GM23338 (cell line): Measurements from ENCODE around the gene DPF1. TPM values are rescaled to one million over a fixed set of nuclear protein-coding genes. Genes with fewer than 3 reads are reported as not detected.

Source experiments
- ATAC-seq: fragments of 200-7000 bp; cut with Tn5 transposase; 3 replicates; pipeline ENCODE4 v1.9.1; 2020
- DNase-seq: peaks from one replicate; pipeline ENCODE4 v3.0.0-alpha.2; 2015; ENCODE audit warnings: low spot score
- H2AFZ ChIP-seq: fragments of 200-600 bp; sonication (generic); 2 replicates; pipeline ENCODE4 v1.8.0; 2016; ENCODE audit warnings: antibody characterized with exemption, mild to moderate bottlenecking, moderate library complexity
- H3F3A ChIP-seq: fragments of 200-600 bp; sonication (generic); replicated peaks from 2 replicates; pipeline ENCODE4 v1.8.0; 2017; ENCODE audit warnings: antibody characterized with exemption, mixed run types, low read depth
- H3K27ac ChIP-seq: fragments of 200-600 bp; sonication (generic); 2 replicates; pipeline ENCODE4 v1.6.1; 2016; ENCODE audit warnings: low read depth
- H3K27me3 ChIP-seq: fragments of 200-600 bp; sonication (generic); 2 replicates; pipeline ENCODE4 v1.8.0; 2016; ENCODE audit warnings: mild to moderate bottlenecking, mixed run types, moderate library complexity; ENCODE audit not compliant: insufficient read depth
- H3K36me3 ChIP-seq: fragments of 200-600 bp; sonication (generic); 2 replicates; pipeline ENCODE4 v1.8.0; 2016; ENCODE audit warnings: mild to moderate bottlenecking; ENCODE audit not compliant: insufficient read depth
- H3K4me1 ChIP-seq: fragments of 200-600 bp; sonication (generic); 2 replicates; pipeline ENCODE4 v1.8.0; 2016; ENCODE audit warnings: mild to moderate bottlenecking, moderate library complexity; ENCODE audit not compliant: insufficient read depth
- H3K4me2 ChIP-seq: fragments of 200-600 bp; sonication (generic); 2 replicates; pipeline ENCODE4 v1.7.1; 2017; ENCODE audit warnings: mixed run types
- H3K4me3 ChIP-seq: fragments of 200-600 bp; sonication (generic); 2 replicates; pipeline ENCODE4 v1.6.1; 2016; ENCODE audit warnings: mixed run types
- H3K79me2 ChIP-seq: fragments of 200-600 bp; sonication (generic); replicated peaks from 2 replicates; pipeline ENCODE4 v1.8.0; 2017; ENCODE audit warnings: mild to moderate bottlenecking; ENCODE audit not compliant: insufficient read depth
- H3K9me2 ChIP-seq: fragments of 200-600 bp; sonication (generic); 2 replicates; pipeline ENCODE4 v1.8.0; 2017; ENCODE audit not compliant: insufficient read depth
- H4K20me1 ChIP-seq: fragments of 200-600 bp; sonication (generic); replicated peaks from 2 replicates; pipeline ENCODE4 v1.8.0; 2017; ENCODE audit warnings: mild to moderate bottlenecking; ENCODE audit not compliant: insufficient read depth
- H3K27ac Mint-ChIP-seq: 2 replicates; pipeline ENCODE4 v1.8.0; 2020; ENCODE audit warnings: inconsistent platforms, mild to moderate bottlenecking, moderate library complexity, mixed read lengths
- H3K27me3 Mint-ChIP-seq: 3 replicates; pipeline ENCODE4 v1.8.0; 2022; ENCODE audit warnings: low read depth, mild to moderate bottlenecking, moderate library complexity, mixed read lengths, inconsistent platforms; ENCODE audit not compliant: insufficient read depth, poor library complexity
- H3K36me3 Mint-ChIP-seq: 3 replicates; pipeline ENCODE4 v1.8.0; 2021; ENCODE audit warnings: low read depth, mild to moderate bottlenecking, inconsistent platforms, moderate library complexity, mixed read lengths
- H3K4me1 Mint-ChIP-seq: 3 replicates; pipeline ENCODE4 v1.8.0; 2020; ENCODE audit warnings: mild to moderate bottlenecking, inconsistent platforms, mixed read lengths
- H3K4me3 Mint-ChIP-seq: 3 replicates; pipeline ENCODE4 v1.8.0; 2021; ENCODE audit warnings: moderate library complexity, mild to moderate bottlenecking, inconsistent platforms, mixed read lengths
- H3K9me3 Mint-ChIP-seq: 3 replicates; pipeline ENCODE4 v1.8.0; 2020; ENCODE audit warnings: moderate library complexity, mild to moderate bottlenecking, inconsistent platforms, mixed read lengths
- CREB1 ChIP-seq: fragments of 250-450 bp; sonication (Bioruptor Pico); IDR thresholded peaks from 2 replicates; pipeline ENCODE4 v1.5.0; 2020; ENCODE audit warnings: low read depth, mild to moderate bottlenecking, moderate library complexity
- CTCF ChIP-seq, 2 experiments: fragments of 200-600 bp in 1 of 2; sonication (generic) in 1 of 2; conservative IDR thresholded peaks; 2 replicates each; pipeline versions ENCODE4 v1.5.1 to v1.6.1; 2016 to 2017; ENCODE audit warnings: antibody characterized with exemption in 2 of 2, low read depth in 2 of 2, mild to moderate bottlenecking in 2 of 2, moderate library complexity in 1 of 2
- ETS1 ChIP-seq: IDR thresholded peaks from 2 replicates; pipeline ENCODE4 v1.6.1; 2016; ENCODE audit warnings: antibody characterized with exemption
- EZH2 ChIP-seq: fragments of 200-600 bp; sonication (generic); IDR thresholded peaks from one replicate; pipeline ENCODE4 v1.8.0; 2017; ENCODE audit warnings: antibody characterized with exemption, mild to moderate bottlenecking, low read depth; ENCODE audit not compliant: unreplicated experiment
- EZH2phosphoT487 ChIP-seq: fragments of 200-600 bp; sonication (generic); IDR thresholded peaks from one replicate; pipeline ENCODE4 v1.8.1; 2018; ENCODE audit warnings: antibody characterized with exemption; ENCODE audit not compliant: unreplicated experiment
- JUNB ChIP-seq: IDR thresholded peaks from one replicate; pipeline ENCODE4 v1.6.1; 2016; ENCODE audit warnings: antibody characterized with exemption; ENCODE audit not compliant: unreplicated experiment
- NANOG ChIP-seq: IDR thresholded peaks from 2 replicates; pipeline ENCODE4 v1.6.1; 2016; ENCODE audit warnings: antibody characterized with exemption, borderline replicate concordance
- POLR2AphosphoS5 ChIP-seq: IDR thresholded peaks from 2 replicates; pipeline ENCODE4 v1.6.1; 2016; ENCODE audit warnings: antibody characterized with exemption, low read depth
- REST ChIP-seq: IDR thresholded peaks from one replicate; pipeline ENCODE4 v1.6.1; 2018; ENCODE audit warnings: antibody characterized with exemption; ENCODE audit not compliant: unreplicated experiment
- STAT1 ChIP-seq: IDR thresholded peaks from one replicate; pipeline ENCODE4 v1.6.1; 2016; ENCODE audit warnings: antibody characterized with exemption; ENCODE audit not compliant: unreplicated experiment
- ZNF114 ChIP-seq: fragments of 250-450 bp; sonication (Bioruptor Pico); IDR thresholded peaks from 2 replicates; pipeline ENCODE4 v1.5.0; 2020; ENCODE audit warnings: mild to moderate bottlenecking, moderate library complexity
- ZNF331 ChIP-seq: fragments of 250-450 bp; sonication (Bioruptor Pico); IDR thresholded peaks from 2 replicates; pipeline ENCODE4 v1.5.0; 2020; ENCODE audit warnings: low read depth, mild to moderate bottlenecking, moderate library complexity
- polyA plus RNA-seq: library from polyadenylated mRNA; unstranded; fragments of >200 nt; fragmentation: Nextera tagmentation; extraction: Ambion mirVana; gene quantifications from 2 replicates; pipeline ENCODE4 v1.2.1, GENCODE V29; 2016
- total RNA-seq: library from RNA; depleted of rRNA; stranded (reverse); fragments of >200 nt; shearing (Covaris generic); gene quantifications from 2 replicates; pipeline ENCODE4 v1.2.3, GENCODE V29; 2014
- TF ChIP-seq, protein P1 (sequence below): fragments of 250-450 bp; sonication (Bioruptor Pico); IDR thresholded peaks from 2 replicates; pipeline ENCODE4 v1.5.0; 2020; ENCODE audit warnings: mild to moderate bottlenecking, moderate library complexity

Gene DPF1
- total and polyA plus RNA-seq, 2 experiments from 2014 or later = 8.3 to 11.7 TPM

GRCh38 chr19:38255383-38256014 is 31.5 kb upstream of the DPF1 start:
- no peaks in the 10 kb centered on the region for H4K20me1 ChIP-seq
- ATAC-seq = peak; percentile 15
- peak; percentile 41 for DNase-seq
- TF ChIP-seq ZNF114 (CRISPR knock-in tag) (no peak), POLR2AphosphoS5 (no peak), REST (no peak), CREB1 (CRISPR knock-in tag) (no peak), ZNF331 (no peak), CTCF (conservative IDR thresholded peaks at IDR 0.05; ENCODE audit: low read depth in 2 of 2) (no peak), NANOG (no peak), EZH2 (no peak), STAT1 (no peak), EZH2phosphoT487 (no peak), ETS1 (no peak), JUNB (no peak)
- TF ChIP-seq, protein P1, sequence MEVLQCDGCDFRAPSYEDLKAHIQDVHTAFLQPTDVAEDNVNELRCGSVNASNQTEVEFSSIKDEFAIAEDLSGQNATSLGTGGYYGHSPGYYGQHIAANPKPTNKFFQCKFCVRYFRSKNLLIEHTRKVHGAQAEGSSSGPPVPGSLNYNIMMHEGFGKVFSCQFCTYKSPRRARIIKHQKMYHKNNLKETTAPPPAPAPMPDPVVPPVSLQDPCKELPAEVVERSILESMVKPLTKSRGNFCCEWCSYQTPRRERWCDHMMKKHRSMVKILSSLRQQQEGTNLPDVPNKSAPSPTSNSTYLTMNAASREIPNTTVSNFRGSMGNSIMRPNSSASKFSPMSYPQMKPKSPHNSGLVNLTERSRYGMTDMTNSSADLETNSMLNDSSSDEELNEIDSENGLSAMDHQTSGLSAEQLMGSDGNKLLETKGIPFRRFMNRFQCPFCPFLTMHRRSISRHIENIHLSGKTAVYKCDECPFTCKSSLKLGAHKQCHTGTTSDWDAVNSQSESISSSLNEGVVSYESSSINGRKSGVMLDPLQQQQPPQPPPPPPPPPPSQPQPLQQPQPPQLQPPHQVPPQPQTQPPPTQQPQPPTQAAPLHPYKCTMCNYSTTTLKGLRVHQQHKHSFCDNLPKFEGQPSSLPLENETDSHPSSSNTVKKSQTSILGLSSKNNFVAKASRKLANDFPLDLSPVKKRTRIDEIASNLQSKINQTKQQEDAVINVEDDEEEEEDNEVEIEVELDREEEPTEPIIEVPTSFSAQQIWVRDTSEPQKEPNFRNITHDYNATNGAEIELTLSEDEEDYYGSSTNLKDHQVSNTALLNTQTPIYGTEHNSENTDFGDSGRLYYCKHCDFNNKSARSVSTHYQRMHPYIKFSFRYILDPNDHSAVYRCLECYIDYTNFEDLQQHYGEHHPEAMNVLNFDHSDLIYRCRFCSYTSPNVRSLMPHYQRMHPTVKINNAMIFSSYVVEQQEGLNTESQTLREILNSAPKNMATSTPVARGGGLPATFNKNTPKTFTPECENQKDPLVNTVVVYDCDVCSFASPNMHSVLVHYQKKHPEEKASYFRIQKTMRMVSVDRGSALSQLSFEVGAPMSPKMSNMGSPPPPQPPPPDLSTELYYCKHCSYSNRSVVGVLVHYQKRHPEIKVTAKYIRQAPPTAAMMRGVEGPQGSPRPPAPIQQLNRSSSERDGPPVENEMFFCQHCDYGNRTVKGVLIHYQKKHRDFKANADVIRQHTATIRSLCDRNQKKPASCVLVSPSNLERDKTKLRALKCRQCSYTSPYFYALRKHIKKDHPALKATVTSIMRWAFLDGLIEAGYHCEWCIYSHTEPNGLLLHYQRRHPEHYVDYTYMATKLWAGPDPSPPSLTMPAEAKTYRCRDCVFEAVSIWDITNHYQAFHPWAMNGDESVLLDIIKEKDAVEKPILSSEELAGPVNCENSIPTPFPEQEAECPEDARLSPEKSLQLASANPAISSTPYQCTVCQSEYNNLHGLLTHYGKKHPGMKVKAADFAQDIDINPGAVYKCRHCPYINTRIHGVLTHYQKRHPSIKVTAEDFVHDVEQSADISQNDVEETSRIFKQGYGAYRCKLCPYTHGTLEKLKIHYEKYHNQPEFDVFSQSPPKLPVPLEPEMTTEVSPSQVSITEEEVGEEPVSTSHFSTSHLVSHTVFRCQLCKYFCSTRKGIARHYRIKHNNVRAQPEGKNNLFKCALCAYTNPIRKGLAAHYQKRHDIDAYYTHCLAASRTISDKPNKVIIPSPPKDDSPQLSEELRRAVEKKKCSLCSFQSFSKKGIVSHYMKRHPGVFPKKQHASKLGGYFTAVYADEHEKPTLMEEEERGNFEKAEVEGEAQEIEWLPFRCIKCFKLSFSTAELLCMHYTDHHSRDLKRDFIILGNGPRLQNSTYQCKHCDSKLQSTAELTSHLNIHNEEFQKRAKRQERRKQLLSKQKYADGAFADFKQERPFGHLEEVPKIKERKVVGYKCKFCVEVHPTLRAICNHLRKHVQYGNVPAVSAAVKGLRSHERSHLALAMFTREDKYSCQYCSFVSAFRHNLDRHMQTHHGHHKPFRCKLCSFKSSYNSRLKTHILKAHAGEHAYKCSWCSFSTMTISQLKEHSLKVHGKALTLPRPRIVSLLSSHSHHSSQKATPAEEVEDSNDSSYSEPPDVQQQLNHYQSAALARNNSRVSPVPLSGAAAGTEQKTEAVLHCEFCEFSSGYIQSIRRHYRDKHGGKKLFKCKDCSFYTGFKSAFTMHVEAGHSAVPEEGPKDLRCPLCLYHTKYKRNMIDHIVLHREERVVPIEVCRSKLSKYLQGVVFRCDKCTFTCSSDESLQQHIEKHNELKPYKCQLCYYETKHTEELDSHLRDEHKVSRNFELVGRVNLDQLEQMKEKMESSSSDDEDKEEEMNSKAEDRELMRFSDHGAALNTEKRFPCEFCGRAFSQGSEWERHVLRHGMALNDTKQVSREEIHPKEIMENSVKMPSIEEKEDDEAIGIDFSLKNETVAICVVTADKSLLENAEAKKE (CRISPR knock-in tag) = no peak
- H3K4me3 ChIP-seq = peak overlapping the region; percentile 70
- peak overlapping the region; percentile 87 for H3K4me2 ChIP-seq
- Mint-ChIP-seq H3K4me3 (peak overlapping the region; percentile 80), H3K9me3 (no peaks in the 10 kb centered on the region), H3K4me1 (peaks cover 35% of the 10 kb centered on the region), H3K27me3 (peaks cover 15% of the 10 kb centered on the region), H3K27ac (no peak overlapping the region), H3K36me3 (no peaks in the 10 kb centered on the region; the same call in 2 of the 3 replicates)
- H3K9me2 ChIP-seq = no peaks in the 10 kb centered on the region
- H3K27ac ChIP-seq = no peak overlapping the region
- no peaks in the 10 kb centered on the region for H3K36me3 ChIP-seq
- H3K4me1 ChIP-seq = peaks cover 38% of the 10 kb centered on the region
- H3K79me2 ChIP-seq = 0 out of 2 replicates have a peak, but pooled peaks cover 3% of the 10 kb centered on the region
- H3F3A ChIP-seq = peaks cover 7% of the 10 kb centered on the region; the same call in 1 of the 2 replicates
- H3K27me3 ChIP-seq = peaks cover 6% of the 10 kb centered on the region; the same call in 1 of the 2 replicates
- peak overlapping the region; percentile 72; the same call in 1 of the 2 replicates for H2AFZ ChIP-seq
